NCI-H1048 (cell line): Measurements from ENCODE around the gene LINGO3.

Source experiments
- DNase-seq: peaks from one replicate; lab custom pipeline; 2025; lab: John Stamatoyannopoulos, UW

Gene LINGO3

GRCh38 chr19:2339644-2340310, 31.8 kb upstream of the LINGO3 start:
- no peak for DNase-seq

DNA sequence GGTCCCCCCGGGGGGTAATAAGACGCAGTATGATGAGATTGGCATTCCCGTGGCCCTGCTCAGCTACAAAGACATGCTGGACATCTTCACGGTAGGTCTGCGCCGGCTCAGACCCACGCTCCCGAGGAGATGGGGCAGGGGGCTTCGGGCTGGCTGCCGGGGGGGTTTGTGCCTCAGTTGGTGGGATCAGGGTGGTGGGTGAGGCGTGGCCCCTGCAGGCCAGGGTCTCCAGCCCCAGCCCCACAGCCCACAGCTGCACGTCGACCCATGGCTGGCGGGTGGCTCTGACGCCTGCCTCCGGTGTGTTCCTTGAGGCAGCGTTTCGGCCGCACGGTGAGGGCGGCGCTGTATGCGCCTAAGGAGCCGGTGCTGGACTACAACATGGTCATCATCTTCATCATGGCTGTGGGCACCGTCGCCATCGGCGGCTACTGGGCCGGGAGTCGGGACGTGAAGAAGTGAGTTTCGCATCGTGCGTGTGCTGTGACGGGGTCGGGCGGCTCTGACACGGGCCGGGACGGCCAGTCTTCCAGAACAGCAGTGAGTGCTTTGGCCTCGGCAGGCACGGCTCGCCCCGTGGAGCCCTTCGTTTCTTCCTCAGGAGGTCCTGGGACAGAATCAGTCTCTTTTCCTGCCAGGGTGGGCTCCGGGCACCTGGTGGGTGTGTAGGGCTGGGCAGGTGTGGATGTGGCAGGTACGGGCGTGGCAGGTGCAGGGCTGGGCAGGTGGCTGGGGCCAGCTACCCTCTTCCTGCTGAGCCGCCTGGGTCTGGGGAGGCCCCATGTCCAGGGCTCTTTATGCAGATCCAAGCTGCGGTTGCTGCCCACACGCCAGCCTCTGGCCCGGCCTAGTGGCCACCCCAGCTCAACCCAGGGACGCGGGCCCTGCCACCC, 31.0 kb upstream of the LINGO3 start:
- DNase-seq, result no peak

DNA sequence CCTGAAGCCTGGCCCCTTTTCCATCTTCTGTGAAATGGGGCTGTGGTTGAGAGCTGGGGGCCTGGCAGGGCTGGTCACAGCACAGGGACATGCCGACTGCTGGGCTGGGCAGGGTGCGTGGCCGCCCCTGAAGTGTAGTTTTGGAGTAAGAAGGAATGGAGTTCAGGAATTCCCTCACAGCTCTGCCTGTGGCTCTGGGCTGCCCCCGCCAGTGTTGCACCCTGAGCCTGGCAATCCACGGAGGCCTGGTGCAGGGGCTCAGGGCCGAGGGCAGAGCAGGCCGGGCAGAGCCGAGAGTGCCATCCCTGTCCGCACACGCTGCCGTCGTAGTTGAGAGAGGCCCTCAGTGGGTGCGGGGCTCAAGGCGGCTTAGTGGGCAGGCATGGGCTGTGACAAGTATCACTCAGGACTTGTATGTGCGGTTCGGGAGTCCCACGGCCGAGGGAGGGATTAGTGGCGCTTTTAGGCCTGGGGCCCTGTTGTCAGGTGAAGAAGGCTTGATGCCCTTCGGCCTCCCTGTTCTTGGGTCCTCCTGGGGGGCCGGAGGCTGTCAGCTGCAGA, 30.2 kb upstream of the LINGO3 start:
- DNase-seq, result no peak

DNA sequence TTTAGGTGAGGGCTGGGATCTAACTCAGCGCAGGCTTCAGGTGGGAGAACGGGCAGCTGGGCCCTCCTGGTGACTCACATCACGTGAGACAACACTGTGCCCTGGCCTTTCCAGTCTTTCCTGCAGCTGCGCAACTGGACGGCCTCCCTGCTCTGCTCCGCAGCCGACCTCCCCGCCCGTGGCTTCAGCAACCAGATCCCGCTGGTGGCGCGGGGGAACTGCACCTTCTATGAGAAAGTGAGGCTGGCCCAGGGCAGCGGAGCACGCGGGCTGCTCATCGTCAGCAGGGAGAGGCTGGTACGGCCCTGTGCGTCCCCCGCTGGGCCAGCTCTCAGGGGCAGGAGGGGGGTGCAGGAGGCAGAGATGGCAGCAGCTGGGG, 29.4 kb upstream of the LINGO3 start:
- DNase-seq, result no peak

DNA sequence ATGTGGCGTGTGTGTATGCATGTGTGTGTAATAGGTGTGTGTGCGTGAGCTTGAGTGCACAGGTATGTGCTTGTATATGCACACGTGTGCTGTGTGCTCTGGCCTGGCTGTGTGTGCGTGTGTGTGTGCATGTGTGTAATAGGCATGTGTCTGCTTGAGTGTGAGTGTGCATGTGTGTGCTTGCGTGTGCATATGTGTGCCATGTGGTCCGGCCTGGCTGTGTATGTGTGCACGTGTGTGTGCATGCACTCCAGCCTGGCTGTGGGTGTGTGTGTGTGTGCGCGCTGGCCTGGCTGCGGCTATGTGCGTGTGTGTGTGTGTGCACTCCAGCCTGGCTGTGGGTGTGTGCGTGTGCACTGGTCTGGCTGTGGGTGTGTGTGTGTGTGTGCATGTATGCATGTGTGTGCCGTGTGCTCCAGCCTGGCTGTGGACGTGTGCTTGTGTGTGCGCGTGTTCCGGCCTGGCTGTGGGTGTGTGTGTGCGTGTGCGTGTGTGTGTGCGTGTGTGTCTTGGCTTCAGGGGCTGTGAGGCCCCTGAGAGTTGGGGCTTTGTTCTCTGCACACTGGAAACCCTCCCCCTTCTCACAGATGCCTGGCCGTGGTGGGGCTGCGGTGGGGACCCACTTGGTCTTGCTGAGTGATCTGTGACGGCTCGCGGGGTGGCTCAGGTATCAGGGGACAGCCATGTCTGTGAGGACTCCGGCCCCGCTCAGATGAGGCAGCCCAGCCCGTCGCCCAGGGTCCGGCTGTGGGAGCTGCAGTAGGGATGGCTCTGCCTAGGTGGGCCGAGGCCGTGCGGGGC, 28.8 kb upstream of the LINGO3 start:
- DNase-seq, result no peak

- DNase-seq, result no peak
These were observed 27.9 kb upstream of the LINGO3 start for GRCh38 chr19:2335848-2336247.

- no peak for DNase-seq
These were observed 27.3 kb upstream of the LINGO3 start for GRCh38 chr19:2334986-2335846.

- DNase-seq, result no peak
These were observed 26.5 kb upstream of the LINGO3 start for GRCh38 chr19:2334426-2334825.

GRCh38 chr19:2333807-2334211, 25.9 kb upstream of the LINGO3 start:
- no peak for DNase-seq

GRCh38 chr19:2333027-2333806, 25.3 kb upstream of the LINGO3 start:
- DNase-seq, result no peak

DNA sequence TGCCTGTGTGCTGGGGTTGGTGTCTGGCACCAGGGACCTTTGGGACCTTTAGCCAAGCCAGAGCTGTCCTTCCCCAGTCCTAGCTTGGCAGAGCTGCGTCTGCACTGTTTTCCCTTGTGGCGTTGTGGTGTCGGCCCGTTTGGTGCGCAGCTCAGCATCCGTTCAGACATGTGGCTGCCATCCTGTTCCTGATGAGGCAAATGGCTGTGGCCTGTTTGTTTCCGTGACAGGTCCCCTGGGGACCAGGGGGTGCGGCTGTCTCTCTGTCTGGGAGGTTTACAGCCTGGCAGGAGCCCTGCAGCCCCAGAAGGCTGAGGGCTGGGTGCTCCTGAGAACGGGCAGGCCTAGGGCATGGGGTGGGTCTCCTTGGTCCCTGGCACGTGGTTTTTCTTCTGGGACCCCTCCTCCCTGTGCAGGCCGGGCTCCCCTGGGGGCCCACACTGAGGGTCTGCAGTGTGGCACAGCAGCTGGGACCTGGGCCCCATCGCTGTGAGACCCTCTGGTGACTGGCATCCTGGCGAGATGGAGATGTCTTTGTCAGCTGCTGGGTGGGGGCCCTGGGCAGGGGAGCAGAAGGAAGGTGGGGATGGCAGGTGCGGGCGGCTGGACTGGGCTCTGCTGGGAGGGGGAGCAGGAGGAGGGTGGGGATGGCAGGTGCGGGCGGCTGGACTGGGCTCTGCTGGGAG, 24.5 kb upstream of the LINGO3 start:
- DNase-seq, result no peak

DNA sequence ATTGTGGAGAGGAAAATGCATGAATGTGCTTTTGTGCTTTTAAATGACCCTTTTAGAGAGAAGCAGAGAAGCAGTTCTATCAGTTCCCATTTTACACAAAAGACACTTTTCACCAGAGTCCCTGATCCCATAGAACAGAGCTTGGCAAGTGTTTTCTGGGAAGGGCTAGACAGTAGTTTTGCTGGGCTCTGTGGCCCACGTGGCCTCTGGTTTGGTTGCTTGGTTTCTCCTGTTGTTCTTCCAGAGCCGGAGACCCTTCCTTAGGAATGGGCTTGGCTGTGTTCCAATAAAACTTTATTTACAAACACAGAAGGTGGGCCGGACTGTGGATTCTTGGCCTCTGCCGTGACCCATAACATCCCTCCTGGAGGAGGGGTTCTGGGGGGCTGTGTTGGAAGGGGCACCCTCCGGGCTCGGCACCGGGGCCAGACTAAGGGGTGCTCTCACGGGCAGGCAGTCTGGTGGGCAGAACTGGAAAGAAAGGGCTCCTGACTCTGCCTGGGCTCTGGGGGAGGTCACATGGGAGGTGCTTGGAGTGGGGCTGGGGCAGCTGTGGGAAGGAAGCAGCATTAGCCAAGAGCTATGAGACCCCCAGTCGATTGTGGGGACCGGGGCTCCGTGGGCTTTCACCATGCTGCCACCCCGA, 23.8 kb upstream of the LINGO3 start:
- no peak for DNase-seq

DNA sequence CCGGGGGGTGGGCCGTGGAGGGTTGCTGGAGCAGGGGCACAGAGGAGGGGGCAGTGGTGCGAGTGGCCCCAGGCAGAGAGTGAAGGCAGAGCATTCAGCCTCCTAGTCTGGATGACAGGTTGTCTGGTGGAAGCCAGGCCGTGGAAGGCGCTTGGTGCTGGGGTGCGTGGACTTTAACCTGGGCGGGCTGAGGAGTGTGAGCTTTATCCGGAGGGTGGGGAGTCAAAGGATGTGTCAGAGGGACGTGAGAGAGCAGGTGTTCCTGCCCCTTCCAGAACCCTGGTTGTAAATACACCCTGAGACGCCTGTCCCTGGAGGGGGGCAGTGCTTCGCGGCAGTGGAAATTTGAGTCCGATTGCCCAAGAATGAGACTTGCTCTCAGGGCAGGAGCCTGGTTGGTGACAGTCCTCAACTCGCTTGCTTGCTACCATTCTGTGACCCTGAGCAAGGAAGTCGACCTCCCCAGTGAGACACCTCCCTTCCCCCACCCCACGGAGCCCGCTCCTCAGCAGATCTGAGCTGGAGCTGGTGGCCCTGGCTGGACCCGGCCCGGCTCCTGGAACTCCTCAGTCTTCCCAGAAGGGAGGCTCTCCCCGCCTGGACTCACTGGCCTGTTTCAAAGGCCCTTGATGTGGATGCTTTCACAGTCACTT, 22.8 kb upstream of the LINGO3 start:
- DNase-seq, result no peak

DNA sequence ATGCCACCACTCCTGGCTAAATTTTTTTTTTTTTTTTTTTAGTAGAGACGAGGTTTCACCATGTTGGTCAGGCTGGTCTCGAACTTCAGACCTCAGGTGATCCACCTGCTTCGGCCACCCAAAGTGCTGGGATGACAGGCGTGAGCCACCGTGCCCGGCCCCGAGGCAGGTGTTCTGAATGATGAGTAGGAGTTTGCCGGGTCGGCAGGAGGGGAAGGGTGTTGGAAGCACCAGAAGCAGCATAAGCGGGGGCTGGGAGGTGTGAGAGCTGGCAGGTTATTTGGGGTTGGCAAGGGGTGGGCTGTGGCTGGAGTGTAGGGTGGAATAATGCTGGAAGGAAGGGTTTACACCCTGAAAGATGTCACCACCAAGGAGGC, 22.3 kb upstream of the LINGO3 start:
- DNase-seq, result no peak

- no peak for DNase-seq
These were observed 21.6 kb upstream of the LINGO3 start for GRCh38 chr19:2329501-2329916.

DNA sequence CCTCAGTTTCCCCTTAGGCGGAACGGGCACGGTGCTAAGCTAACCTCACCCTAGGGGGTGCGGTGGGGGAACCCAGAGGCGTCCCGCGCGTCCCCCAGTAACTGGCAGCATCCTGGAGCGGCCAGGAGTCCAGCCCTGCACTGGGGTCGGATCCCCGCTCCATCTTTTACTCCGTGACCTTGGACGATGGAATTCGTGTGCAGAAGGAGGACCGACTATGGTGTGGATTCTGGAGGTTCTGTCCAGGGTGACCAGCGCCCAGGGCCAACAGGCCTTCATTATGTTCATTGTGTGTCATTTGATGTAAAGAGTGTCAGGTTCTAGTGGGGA, 21.2 kb upstream of the LINGO3 start:
- DNase-seq, result no peak

GRCh38 chr19:2328401-2329148, 20.6 kb upstream of the LINGO3 start, which contains the start of the genes LSM7 and SPPL2B:
Gene LSM7 (minus strand): TSS chr19:2328586. CDS start chr19:2328566, 20 bp downstream.
Gene SPPL2B (plus strand): TSS chr19:2328684. CDS start chr19:2328710, 26 bp downstream.
- peak; percentile 75 for DNase-seq

GRCh38 chr19:2327773-2328400, 19.9 kb upstream of the LINGO3 start:
- peak; percentile 71 for DNase-seq
